Brain pericyte (primary cell): ENCODE measurements around the gene SLC22A15.

Experiments
- DNase-seq: peaks from one replicate; pipeline ENCODE4 v3.0.0-alpha.2; 2012; ENCODE audit warnings: low read depth, low spot score

Gene SLC22A15

GRCh38 chr1:116099379-116099778 lies 123.1 kb downstream of the SLC22A15 start:
- no peak for DNase-seq

- DNase-seq, result no peak
Measured at GRCh38 chr1:116099919-116100318, 123.6 kb downstream of the SLC22A15 start.

- DNase-seq, result no peak
Measured at GRCh38 chr1:116104667-116105066, 128.4 kb downstream of the SLC22A15 start.

- DNase-seq, result no peak
Measured at GRCh38 chr1:116105996-116106395, 129.7 kb downstream of the SLC22A15 start.

- no peak for DNase-seq
Measured at GRCh38 chr1:116106646-116107045, 130.3 kb downstream of the SLC22A15 start.

GRCh38 chr1:116107371-116107770 lies 131.1 kb downstream of the SLC22A15 start:
- DNase-seq, result no peak

GRCh38 chr1:116110567-116111523 lies 134.5 kb downstream of the SLC22A15 start, which contains the start of gene MAB21L3:
TSS of gene MAB21L3 (plus strand) at chr1:116111399. CDS start at chr1:116112616, 1,217 bp downstream.
- no peak for DNase-seq

- no peak for DNase-seq
Measured at GRCh38 chr1:116111524-116112021, 135.3 kb downstream of the SLC22A15 start.

GRCh38 chr1:116112388-116113140 lies 136.3 kb downstream of the SLC22A15 start:
- DNase-seq, result no peak

- no peak for DNase-seq
Measured at GRCh38 chr1:116113615-116114014, 137.3 kb downstream of the SLC22A15 start.

- no peak for DNase-seq
Measured at GRCh38 chr1:116115476-116116439, 139.4 kb downstream of the SLC22A15 start.

GRCh38 chr1:116118471-116118870 lies 142.2 kb downstream of the SLC22A15 start:
- no peak for DNase-seq
